Activated gamma-delta T cell (primary cell): ENCODE data around the gene AP4M1.
"Not testable (repeated sequence)": the region's sequence is repeated elsewhere in the genome, so short reads cannot be mapped to it uniquely, and the experiment has no call there.

Source experiments
- DNase-seq: peaks from one replicate; lab custom pipeline; 2025; lab: John Stamatoyannopoulos, UW

AP4M1 gene

GRCh38 chr7:100107125-100107737, 5.8 kb downstream of the AP4M1 start:
- DNase-seq: no peak

- no peak for DNase-seq
Measured at GRCh38 chr7:100107890-100108289, 6.4 kb downstream of the AP4M1 start.

GRCh38 chr7:100109521-100110163, 8.2 kb downstream of the AP4M1 start:
- no peak for DNase-seq

GRCh38 chr7:100111156-100111555, 9.7 kb downstream of the AP4M1 start:
- no peak for DNase-seq

GRCh38 chr7:100111914-100112313, 10.5 kb downstream of the AP4M1 start:
- no peak for DNase-seq

- no peak for DNase-seq
Measured at GRCh38 chr7:100115026-100115425, 13.6 kb downstream of the AP4M1 start.

GRCh38 chr7:100118388-100119071, 17.1 kb downstream of the AP4M1 start:
- no peak for DNase-seq

- DNase-seq: peak; percentile 78
Measured at GRCh38 chr7:100119072-100119969, 17.9 kb downstream of the AP4M1 start, which contains the start of the genes CNPY4 and TAF6. Gene CNPY4, plus strand, starts transcription at chr7:100119634. Its CDS starts 111 bp downstream, at chr7:100119745. Gene TAF6, minus strand, starts transcription at chr7:100119358. Its CDS starts 5,149 bp downstream, at chr7:100114209.

- no peak for DNase-seq
Measured at GRCh38 chr7:100119970-100120732, 18.7 kb downstream of the AP4M1 start.

- DNase-seq: no peak
Measured at GRCh38 chr7:100120733-100121036, 19.2 kb downstream of the AP4M1 start.

- no peak for DNase-seq
Measured at GRCh38 chr7:100122067-100122466, 20.6 kb downstream of the AP4M1 start.

GRCh38 chr7:100122568-100122967, 21.1 kb downstream of the AP4M1 start:
- DNase-seq: no peak

- no peak for DNase-seq
Measured at GRCh38 chr7:100124301-100125230, 23.1 kb downstream of the AP4M1 start.

GRCh38 chr7:100126239-100126930, 24.9 kb downstream of the AP4M1 start:
- DNase-seq: no peak

- DNase-seq: peak; percentile 68
Measured at GRCh38 chr7:100126931-100127865, 25.8 kb downstream of the AP4M1 start, which contains the start of gene MBLAC1. Gene MBLAC1, plus strand, starts transcription at chr7:100126967. Its CDS starts 429 bp downstream, at chr7:100127396.

- DNase-seq: no peak
Measured at GRCh38 chr7:100127866-100128636, 26.6 kb downstream of the AP4M1 start.

- DNase-seq: no peak
Measured at GRCh38 chr7:100128637-100128963, 27.2 kb downstream of the AP4M1 start.

GRCh38 chr7:100130220-100130607, 28.8 kb downstream of the AP4M1 start:
- DNase-seq: not testable (repeated sequence)
